ENCODE data around the gene RANBP9. TPM values are rescaled to one million over a fixed set of nuclear protein-coding genes. Genes with fewer than 3 reads are reported as not detected.

RANBP9 gene
- total RNA-seq, 6 experiments from 2014 or later = 14.1 to 17.9 (median 15.9) TPM

DNA sequence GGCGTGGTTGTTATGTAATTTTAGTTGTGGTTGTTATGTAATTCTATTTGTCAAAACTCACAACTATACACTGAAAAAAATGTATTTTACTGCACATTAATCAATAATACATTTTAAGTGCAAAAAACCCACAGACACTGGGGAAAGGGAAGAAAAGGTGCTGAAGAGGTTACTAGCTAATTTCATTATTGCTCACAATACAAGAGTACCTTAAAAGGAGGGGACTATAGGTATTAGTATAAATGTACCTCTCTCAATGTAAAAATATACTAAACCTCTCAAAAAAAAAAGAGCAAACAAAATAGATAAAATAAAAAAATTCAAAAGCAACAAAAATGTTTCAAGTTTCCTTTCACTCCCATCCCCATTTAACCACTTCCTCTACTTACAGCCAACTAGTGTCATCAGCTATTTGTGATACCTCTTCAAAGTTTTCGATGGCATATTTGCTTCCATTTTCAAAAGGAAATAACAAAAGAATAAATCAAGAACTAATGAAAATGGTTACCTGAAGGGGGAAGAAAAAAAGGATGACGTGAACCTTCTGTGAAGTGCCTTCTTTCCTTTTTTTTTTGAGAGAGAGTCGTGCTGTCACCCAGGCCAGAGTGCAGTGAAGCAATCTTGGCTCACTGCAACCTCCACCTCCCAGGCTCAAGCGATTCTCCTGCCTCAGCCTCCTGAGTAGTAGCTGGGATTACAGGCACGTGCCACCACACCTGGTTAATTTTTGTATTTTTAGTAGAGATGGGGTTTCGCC lies 30.2 kb downstream of the RANBP9 start:
- H3K27ac ChIP-seq = no peak overlapping the region
- WGBS (ENCODE audit: insufficient coverage, low coverage, low lambda C conversion rate, missing lambda C conversion rate) = 69% methylated on average over 6 of the region's 7 CpGs
- TF ChIP-seq POLR2A (IDR thresholded peaks at IDR 0.05) (no peak), CTCF (IDR thresholded peaks at IDR 0.05) (no peak)
- intact Hi-C loops (cut with DNase I) = no loop called here
- no peaks in the 10 kb centered on the region for H3K36me3 ChIP-seq
- H3K4me3 ChIP-seq = no peak overlapping the region
- ATAC-seq = no peak
- no peaks in the 10 kb centered on the region for H3K9me3 ChIP-seq
- DNase-seq = no peak
- H3K27me3 ChIP-seq = no peaks in the 10 kb centered on the region
- peaks cover 0 to 14% (median 3%) of the 10 kb centered on the region in 4 donors for H3K4me1 ChIP-seq

DNA sequence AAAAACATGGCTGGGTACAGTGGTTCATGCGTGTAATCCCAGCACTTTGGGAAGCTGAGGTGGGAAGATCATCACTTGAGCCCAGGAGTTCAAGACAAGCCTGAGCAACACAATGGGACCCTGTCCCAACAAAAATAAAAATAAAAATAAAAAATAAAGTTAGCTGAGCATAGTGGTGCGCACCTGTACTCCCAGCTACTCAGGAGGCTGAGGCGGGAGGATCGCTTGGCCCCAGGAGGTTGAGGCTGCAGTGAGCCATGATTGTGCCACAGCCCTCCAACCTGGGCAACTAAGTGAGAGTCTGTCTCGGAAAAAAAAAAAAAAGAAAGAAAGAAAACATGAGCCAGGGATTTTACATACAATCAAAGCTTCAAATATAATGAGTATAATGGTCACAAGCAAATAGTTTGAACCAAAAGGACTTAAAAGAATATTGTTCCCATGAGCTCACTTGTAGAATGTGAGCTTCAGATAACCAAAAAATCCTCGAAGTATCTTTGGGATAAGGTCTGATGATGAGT lies 31.1 kb downstream of the RANBP9 start:
- intact Hi-C loops (cut with DNase I) = no loop called here
- Histone ChIP-seq H3K27ac (no peak overlapping the region), H3K4me3 (no peak overlapping the region), H3K36me3 (no peaks in the 10 kb centered on the region), H3K9me3 (no peaks in the 10 kb centered on the region), H3K27me3 (no peaks in the 10 kb centered on the region), H3K4me1 (peaks cover 0 to 14% (median 3%) of the 10 kb centered on the region in 4 donors)
- 96% methylated on average over 6 of the region's 6 CpGs for whole genome bisulfite sequencing (ENCODE audit: insufficient coverage, low coverage, low lambda C conversion rate, missing lambda C conversion rate)
- TF ChIP-seq POLR2A (IDR thresholded peaks at IDR 0.05) = no peak
- DNase-seq = no peak
- no peak for ATAC-seq

- 97% methylated on average over 2 of the region's 2 CpGs for WGBS (ENCODE audit: insufficient coverage, low coverage, low lambda C conversion rate, missing lambda C conversion rate)
- H3K27me3 ChIP-seq = no peaks in the 10 kb centered on the region
Observed at GRCh38 chr6:13679996-13680395, 31.6 kb downstream of the RANBP9 start.

GRCh38 chr6:13678255-13678983 lies 33.2 kb downstream of the RANBP9 start:
- H3K4me3 ChIP-seq = peak overlapping the region in 1 of 3 donors; percentile 2
- ATAC-seq (peak; percentile 62 to 74 (median 66)), DNase-seq (no peak)
- no peaks in the 10 kb centered on the region for H3K9me3 ChIP-seq
- peak overlapping the region in 2 of 3 donors; percentile 39 to 76 for H3K27ac ChIP-seq
- no peaks in the 10 kb centered on the region for H3K36me3 ChIP-seq
- no peaks in the 10 kb centered on the region for H3K27me3 ChIP-seq
- 42% methylated on average over 3 of the region's 4 CpGs for WGBS (ENCODE audit: insufficient coverage, low coverage, low lambda C conversion rate, missing lambda C conversion rate)
- TF ChIP-seq CTCF (IDR thresholded peaks at IDR 0.05) (no peak), POLR2A (IDR thresholded peaks at IDR 0.05) (no peak)
- intact Hi-C loops (cut with DNase I) = no loop called here
- H3K4me1 ChIP-seq = peaks cover 0 to 14% (median 3%) of the 10 kb centered on the region in 4 donors

More at GRCh38 chr6:13679996-13680395, 31.6 kb downstream of the RANBP9 start:
- DNase-seq (no peak), ATAC-seq (no peak)
- Histone ChIP-seq H3K9me3 (no peaks in the 10 kb centered on the region), H3K4me1 (peaks cover 0 to 14% (median 3%) of the 10 kb centered on the region in 4 donors), H3K27ac (no peak overlapping the region), H3K4me3 (no peak overlapping the region), H3K36me3 (no peaks in the 10 kb centered on the region)
- intact Hi-C loops (cut with DNase I) = no loop called here
- TF ChIP-seq CTCF (IDR thresholded peaks at IDR 0.05) (no peak), POLR2A (IDR thresholded peaks at IDR 0.05) (no peak)

All from right lobe of liver (tissue), 6 donors.